ENCODE results near the gene SEPSECS. TPM values are rescaled to one million over a fixed set of nuclear protein-coding genes. Genes with fewer than 3 reads are reported as not detected.

Gene SEPSECS
- total and polyA plus RNA-seq, 9 of the 15 experiments (the other 6 are each of a cell fraction or from before 2014, with no cell fraction given), result 3.9 to 17.2 (median 7.9) TPM

DNA sequence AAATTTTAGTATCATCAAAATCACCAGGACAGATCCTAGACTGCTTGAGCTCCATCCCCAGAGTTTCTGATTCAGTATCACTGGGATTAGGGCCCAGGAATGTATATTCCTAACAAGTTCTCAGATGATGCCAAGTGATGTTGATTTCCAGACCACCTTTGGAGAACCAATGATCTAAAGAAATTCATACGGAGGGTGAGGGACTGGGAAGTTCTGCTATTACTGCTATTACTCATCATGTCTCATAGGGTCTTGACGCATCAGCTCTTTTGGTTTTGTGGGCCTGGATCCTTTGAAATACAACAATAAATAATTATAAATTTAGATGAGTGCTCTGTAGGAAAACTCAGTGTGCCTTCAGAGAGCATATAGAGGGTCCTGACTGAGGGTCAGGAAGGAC is 69.7 kb downstream of the SEPSECS start (continued):
- TF ChIP-seq, protein P1, sequence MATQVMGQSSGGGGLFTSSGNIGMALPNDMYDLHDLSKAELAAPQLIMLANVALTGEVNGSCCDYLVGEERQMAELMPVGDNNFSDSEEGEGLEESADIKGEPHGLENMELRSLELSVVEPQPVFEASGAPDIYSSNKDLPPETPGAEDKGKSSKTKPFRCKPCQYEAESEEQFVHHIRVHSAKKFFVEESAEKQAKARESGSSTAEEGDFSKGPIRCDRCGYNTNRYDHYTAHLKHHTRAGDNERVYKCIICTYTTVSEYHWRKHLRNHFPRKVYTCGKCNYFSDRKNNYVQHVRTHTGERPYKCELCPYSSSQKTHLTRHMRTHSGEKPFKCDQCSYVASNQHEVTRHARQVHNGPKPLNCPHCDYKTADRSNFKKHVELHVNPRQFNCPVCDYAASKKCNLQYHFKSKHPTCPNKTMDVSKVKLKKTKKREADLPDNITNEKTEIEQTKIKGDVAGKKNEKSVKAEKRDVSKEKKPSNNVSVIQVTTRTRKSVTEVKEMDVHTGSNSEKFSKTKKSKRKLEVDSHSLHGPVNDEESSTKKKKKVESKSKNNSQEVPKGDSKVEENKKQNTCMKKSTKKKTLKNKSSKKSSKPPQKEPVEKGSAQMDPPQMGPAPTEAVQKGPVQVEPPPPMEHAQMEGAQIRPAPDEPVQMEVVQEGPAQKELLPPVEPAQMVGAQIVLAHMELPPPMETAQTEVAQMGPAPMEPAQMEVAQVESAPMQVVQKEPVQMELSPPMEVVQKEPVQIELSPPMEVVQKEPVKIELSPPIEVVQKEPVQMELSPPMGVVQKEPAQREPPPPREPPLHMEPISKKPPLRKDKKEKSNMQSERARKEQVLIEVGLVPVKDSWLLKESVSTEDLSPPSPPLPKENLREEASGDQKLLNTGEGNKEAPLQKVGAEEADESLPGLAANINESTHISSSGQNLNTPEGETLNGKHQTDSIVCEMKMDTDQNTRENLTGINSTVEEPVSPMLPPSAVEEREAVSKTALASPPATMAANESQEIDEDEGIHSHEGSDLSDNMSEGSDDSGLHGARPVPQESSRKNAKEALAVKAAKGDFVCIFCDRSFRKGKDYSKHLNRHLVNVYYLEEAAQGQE (IDR thresholded peaks at IDR 0.05; ENCODE audit: borderline replicate concordance), result no peak
- TF ChIP-seq, protein P1 (CRISPR knock-in tag; IDR thresholded peaks at IDR 0.05; ENCODE audit: low read depth), result no peak
- TF ChIP-seq ZKSCAN1 (IDR thresholded peaks at IDR 0.05; ENCODE audit: low read depth, low read length), result no peak
- TF ChIP-seq, protein P2, sequence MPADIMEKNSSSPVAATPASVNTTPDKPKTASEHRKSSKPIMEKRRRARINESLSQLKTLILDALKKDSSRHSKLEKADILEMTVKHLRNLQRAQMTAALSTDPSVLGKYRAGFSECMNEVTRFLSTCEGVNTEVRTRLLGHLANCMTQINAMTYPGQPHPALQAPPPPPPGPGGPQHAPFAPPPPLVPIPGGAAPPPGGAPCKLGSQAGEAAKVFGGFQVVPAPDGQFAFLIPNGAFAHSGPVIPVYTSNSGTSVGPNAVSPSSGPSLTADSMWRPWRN (IDR thresholded peaks at IDR 0.05; ENCODE audit: low read depth), result no peak
- TF ChIP-seq SRSF7 (optimal IDR thresholded peaks at IDR 0.05; ENCODE audit: low read depth, low read length), result no peak
- no peak for TF ChIP-seq TCF3 (CRISPR knock-in tag; IDR thresholded peaks at IDR 0.05)
- TF ChIP-seq PML (IDR thresholded peaks at IDR 0.05; ENCODE audit: low read length), result no peak
- TF ChIP-seq PYGO2 (tag; IDR thresholded peaks at IDR 0.05), result no peak
- no peak for TF ChIP-seq WHSC1 (IDR thresholded peaks at IDR 0.05; ENCODE audit: low read length)
